ENCODE results near the gene EPHA2.
A peak's percentile ranks its signal among the peaks of the same experiment; 100 is the strongest.

EPHA2 gene

GRCh38 chr1:16080422-16081150 is 75.3 kb downstream of the EPHA2 start:
- no peaks in the 10 kb centered on the region for H3K36me3 ChIP-seq (ENCODE audit: control insufficient read depth, insufficient read depth, low read length, severe bottlenecking)
- H3K9me3 ChIP-seq (ENCODE audit: control insufficient read depth, low read length), result no peaks in the 10 kb centered on the region
- H3K4me3 ChIP-seq (ENCODE audit: low read length), result no peak overlapping the region
- H3K27me3 ChIP-seq (replicated peaks; ENCODE audit: control insufficient read depth, insufficient read depth, low read length), result no peaks in the 10 kb centered on the region
- H3K4me1 ChIP-seq (ENCODE audit: control insufficient read depth, insufficient read depth, low read length), result peaks cover 15% of the 10 kb centered on the region
- no peak for DNase-seq (ENCODE audit: low read depth)
- H3K9ac ChIP-seq (ENCODE audit: low read length), result no peak overlapping the region

- Histone ChIP-seq H3K9ac (ENCODE audit: low read length) (no peak overlapping the region), H3K27me3 (replicated peaks; ENCODE audit: control insufficient read depth, insufficient read depth, low read length) (no peaks in the 10 kb centered on the region), H3K4me1 (ENCODE audit: control insufficient read depth, insufficient read depth, low read length) (peaks cover 22% of the 10 kb centered on the region), H3K4me3 (ENCODE audit: low read length) (no peak overlapping the region), H3K36me3 (ENCODE audit: control insufficient read depth, insufficient read depth, low read length, severe bottlenecking) (no peaks in the 10 kb centered on the region), H3K9me3 (ENCODE audit: control insufficient read depth, low read length) (no peaks in the 10 kb centered on the region)
- DNase-seq (ENCODE audit: low read depth), result peak; percentile 91
Measured at GRCh38 chr1:16078925-16079656, 76.8 kb downstream of the EPHA2 start.

GRCh38 chr1:16077406-16078245 is 78.2 kb downstream of the EPHA2 start:
- H3K36me3 ChIP-seq (ENCODE audit: control insufficient read depth, insufficient read depth, low read length, severe bottlenecking), result no peaks in the 10 kb centered on the region
- no peak overlapping the region for H3K4me3 ChIP-seq (ENCODE audit: low read length)
- H3K4me1 ChIP-seq (ENCODE audit: control insufficient read depth, insufficient read depth, low read length), result peaks cover 25% of the 10 kb centered on the region
- H3K27me3 ChIP-seq (replicated peaks; ENCODE audit: control insufficient read depth, insufficient read depth, low read length), result no peaks in the 10 kb centered on the region
- no peak overlapping the region for H3K9ac ChIP-seq (ENCODE audit: low read length)
- H3K9me3 ChIP-seq (ENCODE audit: control insufficient read depth, low read length), result no peaks in the 10 kb centered on the region
- no peak for DNase-seq (ENCODE audit: low read depth)

- peak; percentile 68 for DNase-seq (ENCODE audit: low read depth)
- Histone ChIP-seq H3K9ac (ENCODE audit: low read length) (no peak overlapping the region), H3K4me3 (ENCODE audit: low read length) (no peak overlapping the region), H3K9me3 (ENCODE audit: control insufficient read depth, low read length) (no peaks in the 10 kb centered on the region), H3K4me1 (ENCODE audit: control insufficient read depth, insufficient read depth, low read length) (peaks cover 25% of the 10 kb centered on the region), H3K36me3 (ENCODE audit: control insufficient read depth, insufficient read depth, low read length, severe bottlenecking) (no peaks in the 10 kb centered on the region), H3K27me3 (replicated peaks; ENCODE audit: control insufficient read depth, insufficient read depth, low read length) (peaks cover 3% of the 10 kb centered on the region)
Measured at GRCh38 chr1:16076865-16077238, 79.0 kb downstream of the EPHA2 start.

GRCh38 chr1:16076031-16076864 is 79.6 kb downstream of the EPHA2 start:
- Histone ChIP-seq H3K27me3 (replicated peaks; ENCODE audit: control insufficient read depth, insufficient read depth, low read length) (peaks cover 3% of the 10 kb centered on the region), H3K4me1 (ENCODE audit: control insufficient read depth, insufficient read depth, low read length) (peaks cover 25% of the 10 kb centered on the region), H3K4me3 (ENCODE audit: low read length) (no peak overlapping the region), H3K9me3 (ENCODE audit: control insufficient read depth, low read length) (no peaks in the 10 kb centered on the region), H3K9ac (ENCODE audit: low read length) (no peak overlapping the region), H3K36me3 (ENCODE audit: control insufficient read depth, insufficient read depth, low read length, severe bottlenecking) (no peaks in the 10 kb centered on the region)
- peak; percentile 69 for DNase-seq (ENCODE audit: low read depth)

- Histone ChIP-seq H3K4me1 (ENCODE audit: control insufficient read depth, insufficient read depth, low read length) (peaks cover 25% of the 10 kb centered on the region), H3K9ac (ENCODE audit: low read length) (no peak overlapping the region), H3K27me3 (replicated peaks; ENCODE audit: control insufficient read depth, insufficient read depth, low read length) (peaks cover 3% of the 10 kb centered on the region), H3K36me3 (ENCODE audit: control insufficient read depth, insufficient read depth, low read length, severe bottlenecking) (no peaks in the 10 kb centered on the region), H3K9me3 (ENCODE audit: control insufficient read depth, low read length) (no peaks in the 10 kb centered on the region), H3K4me3 (ENCODE audit: low read length) (no peak overlapping the region)
- peak; percentile 66 for DNase-seq (ENCODE audit: low read depth)
Measured at GRCh38 chr1:16075337-16076030, 80.4 kb downstream of the EPHA2 start.
